MM.1S (cell line): ENCODE results near the gene SLC43A3.

ENCODE experiments used
- EZH2 ChIP-seq: fragments of 300-600 bp; sonication (generic); optimal IDR thresholded peaks from 2 replicates; pipeline ENCODE3; 2017; ENCODE audit warnings: low read depth, mild to moderate bottlenecking, antibody characterized with exemption, low read length, mixed read lengths
- TF ChIP-seq, protein P1 (sequence below): fragments of 300-600 bp; sonication (generic); IDR thresholded peaks from 2 replicates; pipeline ENCODE4 v1.5.1; 2016; ENCODE audit warnings: antibody characterized with exemption, low read length, mixed read lengths

DNA sequence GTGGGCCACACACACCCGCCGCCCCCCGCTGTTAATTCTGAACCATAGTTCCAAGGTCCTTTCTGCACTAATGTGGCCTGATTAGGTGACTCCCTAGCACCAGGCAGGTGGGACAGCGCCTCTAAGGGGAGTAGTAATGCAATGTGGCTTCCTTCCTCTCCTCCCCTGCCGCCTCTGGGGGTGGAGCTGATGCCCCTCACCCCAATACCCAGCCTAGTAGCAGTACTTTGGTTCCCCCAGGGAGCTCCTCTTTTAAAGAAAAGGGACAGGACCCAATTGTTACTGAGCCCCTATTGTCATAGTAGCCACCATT, 47.8 kb upstream of the SLC43A3 start:
- TF ChIP-seq, protein P1, sequence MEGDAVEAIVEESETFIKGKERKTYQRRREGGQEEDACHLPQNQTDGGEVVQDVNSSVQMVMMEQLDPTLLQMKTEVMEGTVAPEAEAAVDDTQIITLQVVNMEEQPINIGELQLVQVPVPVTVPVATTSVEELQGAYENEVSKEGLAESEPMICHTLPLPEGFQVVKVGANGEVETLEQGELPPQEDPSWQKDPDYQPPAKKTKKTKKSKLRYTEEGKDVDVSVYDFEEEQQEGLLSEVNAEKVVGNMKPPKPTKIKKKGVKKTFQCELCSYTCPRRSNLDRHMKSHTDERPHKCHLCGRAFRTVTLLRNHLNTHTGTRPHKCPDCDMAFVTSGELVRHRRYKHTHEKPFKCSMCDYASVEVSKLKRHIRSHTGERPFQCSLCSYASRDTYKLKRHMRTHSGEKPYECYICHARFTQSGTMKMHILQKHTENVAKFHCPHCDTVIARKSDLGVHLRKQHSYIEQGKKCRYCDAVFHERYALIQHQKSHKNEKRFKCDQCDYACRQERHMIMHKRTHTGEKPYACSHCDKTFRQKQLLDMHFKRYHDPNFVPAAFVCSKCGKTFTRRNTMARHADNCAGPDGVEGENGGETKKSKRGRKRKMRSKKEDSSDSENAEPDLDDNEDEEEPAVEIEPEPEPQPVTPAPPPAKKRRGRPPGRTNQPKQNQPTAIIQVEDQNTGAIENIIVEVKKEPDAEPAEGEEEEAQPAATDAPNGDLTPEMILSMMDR = no peak
- TF ChIP-seq EZH2 = no peak
